Keratinocyte (primary cell): ENCODE measurements around the gene APBB3. TPM values are rescaled to one million over a fixed set of nuclear protein-coding genes. Genes with fewer than 3 reads are reported as not detected.
A peak's percentile ranks its signal among the peaks of the same experiment; 100 is the strongest.

Experiments
- DNase-seq: peaks from one replicate; pipeline ENCODE4 v3.0.0-alpha.2; 2011; ENCODE audit warnings: low read depth, missing footprints, low spot score
- FAIRE-seq: peaks from 2 replicates; lab custom pipeline; 2011; peaks lifted over from hg19 to GRCh38; lab: Jason Lieb, UNC
- H2AFZ ChIP-seq: 2 replicates; pipeline ENCODE4 v1.6.0; 2012; ENCODE audit warnings: low read length, control low read depth, inconsistent platforms; ENCODE audit not compliant: control insufficient read depth
- H3K27ac ChIP-seq: 2 replicates; pipeline ENCODE4 v1.5.1; 2011; ENCODE audit warnings: low read length; ENCODE audit not compliant: control insufficient read depth, insufficient read depth
- H3K27me3 ChIP-seq: 3 replicates; pipeline ENCODE4 v1.6.0; 2011; ENCODE audit warnings: low read length; ENCODE audit not compliant: control insufficient read depth, insufficient read depth; ENCODE audit errors: extremely low read depth
- H3K36me3 ChIP-seq, 2 experiments: 2 replicates in 1 of 2; 3 replicates in 1 of 2; pipeline ENCODE4 v1.5.1; 2011; ENCODE audit warnings: low read length in 2 of 2, mild to moderate bottlenecking in 1 of 2; ENCODE audit not compliant: control insufficient read depth in 2 of 2, insufficient read depth in 2 of 2; ENCODE audit errors: extremely low read depth in 1 of 2
- H3K4me1 ChIP-seq: 3 replicates; pipeline ENCODE4 v1.5.1; 2011; ENCODE audit warnings: low read length; ENCODE audit not compliant: control insufficient read depth, insufficient read depth; ENCODE audit errors: extremely low read depth
- H3K4me2 ChIP-seq: 3 replicates; pipeline ENCODE4 v1.6.0; 2011; ENCODE audit warnings: low read depth, low read length; ENCODE audit not compliant: control insufficient read depth, insufficient read depth; ENCODE audit errors: extremely low read depth
- H3K4me3 ChIP-seq, 3 experiments: fragments of 200-600 bp in 1 of 3; sonication (generic) in 1 of 3; 2 replicates in 2 of 3; 3 replicates in 1 of 3; pipeline ENCODE4 v1.5.1; 2011 to 2016; ENCODE audit warnings: low read length in 3 of 3, mild to moderate bottlenecking in 3 of 3, control low read depth in 2 of 3, inconsistent platforms in 1 of 3, low read depth in 1 of 3, mixed read lengths in 1 of 3, mixed run types in 1 of 3, moderate library complexity in 1 of 3; ENCODE audit not compliant: control insufficient read depth in 2 of 3, insufficient read depth in 2 of 3; ENCODE audit errors: extremely low read depth in 1 of 3
- H3K79me2 ChIP-seq: 2 replicates; pipeline ENCODE4 v1.6.0; 2012; ENCODE audit warnings: low read length; ENCODE audit not compliant: control insufficient read depth, insufficient read depth
- H3K9ac ChIP-seq: 3 replicates; pipeline ENCODE4 v1.6.0; 2011; ENCODE audit warnings: low read length; ENCODE audit not compliant: control insufficient read depth, insufficient read depth; ENCODE audit errors: extremely low read depth
- H3K9me1 ChIP-seq: 3 replicates; pipeline ENCODE4 v1.6.0; 2011; ENCODE audit warnings: low read length; ENCODE audit not compliant: control insufficient read depth, insufficient read depth; ENCODE audit errors: extremely low read depth
- H3K9me3 ChIP-seq: 2 replicates; pipeline ENCODE4 v1.5.1; 2012; ENCODE audit warnings: low read depth, low read length; ENCODE audit not compliant: control insufficient read depth
- H4K20me1 ChIP-seq: 3 replicates; pipeline ENCODE4 v1.6.0; 2011; ENCODE audit warnings: low read length; ENCODE audit not compliant: control insufficient read depth, insufficient read depth; ENCODE audit errors: extremely low read depth
- CTCF ChIP-seq, 3 experiments: IDR thresholded peaks in 1 of 3; conservative IDR thresholded peaks in 1 of 3; optimal IDR thresholded peaks in 1 of 3; 2 replicates in 2 of 3; 3 replicates in 1 of 3; pipeline versions ENCODE3 to v1.5.1; 2011; ENCODE audit warnings: low read length in 3 of 3, mild to moderate bottlenecking in 3 of 3, moderate library complexity in 2 of 3, control low read depth in 1 of 3, inconsistent platforms in 1 of 3; ENCODE audit not compliant: insufficient read depth in 2 of 3; ENCODE audit errors: extremely low read depth in 1 of 3
- EZH2 ChIP-seq: IDR thresholded peaks from one replicate; pipeline ENCODE4 v1.6.1; 2012; ENCODE audit warnings: inconsistent platforms, mild to moderate bottlenecking, low read length, moderate library complexity
- dilution Hi-C: fragments of 300-500 bp; cut with MboI; formaldehyde crosslinking; loops from one replicate; pipeline ENCODE4 v1.7.0; 2020; ENCODE audit warnings: low sequenced_read_pairs; ENCODE audit not compliant: extremely low pct_ligation_motif_present
- polyA plus RNA-seq, 5 experiments: library from polyadenylated mRNA; depleted of rRNA in 3 of 5; stranded (reverse) in 3 of 5; stranded (forward) in 1 of 5; unstranded in 1 of 5; fragments of >200 nt; gene quantifications; 1 replicate in 1 of 5; 2 replicates in 3 of 5; 3 replicates in 1 of 5; pipeline versions ENCODE4 v1.2.1 to v1.2.3, GENCODE V29; 2011 to 2012; ENCODE audit warnings: missing spikeins in 2 of 5, low read depth in 1 of 5, low replicate concordance in 1 of 5

The APBB3 gene
- polyA plus RNA-seq, 1 donor (not counting 4 experiments of a cell fraction or from before 2014, with no cell fraction given), result 7.1 TPM

GRCh38 chr5:140591747-140592372 is 27.5 kb upstream of the APBB3 start:
- H3K36me3 ChIP-seq, result no peaks in the 10 kb centered on the region
- no peak overlapping the region for H3K4me3 ChIP-seq
- no peak overlapping the region for H3K27ac ChIP-seq
- H4K20me1 ChIP-seq, result no peaks in the 10 kb centered on the region
- H3K4me1 ChIP-seq, result peaks cover 21% of the 10 kb centered on the region
- peak overlapping the region; percentile 41 for H3K4me2 ChIP-seq
- no peaks in the 10 kb centered on the region for H3K79me2 ChIP-seq
- no peaks in the 10 kb centered on the region for H3K27me3 ChIP-seq
- H2AFZ ChIP-seq, result no peak overlapping the region
- dilution Hi-C loops, result no loop called here
- no peaks in the 10 kb centered on the region for H3K9me1 ChIP-seq
- DNase-seq, result no peak
- peak; percentile 56 for FAIRE-seq
- no peaks in the 10 kb centered on the region for H3K9me3 ChIP-seq
- TF ChIP-seq EZH2, result no peak
- TF ChIP-seq CTCF (optimal IDR thresholded peaks at IDR 0.05 in 1 of 3, IDR thresholded peaks at IDR 0.05 in 1 of 3, conservative IDR thresholded peaks at IDR 0.05 in 1 of 3; ENCODE audit: extremely low read depth in 1 of 3, insufficient read depth in 2 of 3, low read length in 3 of 3), result no peak
- no peak overlapping the region for H3K9ac ChIP-seq

- Histone ChIP-seq H4K20me1 (no peaks in the 10 kb centered on the region), H2AFZ (no peak overlapping the region), H3K4me2 (peak overlapping the region; percentile 37), H3K4me1 (peaks cover 21% of the 10 kb centered on the region), H3K27me3 (no peaks in the 10 kb centered on the region), H3K9me1 (no peaks in the 10 kb centered on the region), H3K79me2 (no peaks in the 10 kb centered on the region), H3K36me3 (no peaks in the 10 kb centered on the region), H3K9me3 (no peaks in the 10 kb centered on the region), H3K27ac (no peak overlapping the region), H3K9ac (no peak overlapping the region), H3K4me3 (no peak overlapping the region)
- TF ChIP-seq EZH2 (no peak), CTCF (optimal IDR thresholded peaks at IDR 0.05 in 1 of 3, IDR thresholded peaks at IDR 0.05 in 1 of 3, conservative IDR thresholded peaks at IDR 0.05 in 1 of 3; ENCODE audit: extremely low read depth in 1 of 3, insufficient read depth in 2 of 3, low read length in 3 of 3) (no peak)
- FAIRE-seq (no peak), DNase-seq (no peak)
- dilution Hi-C loops, result no loop called here
Measured at GRCh38 chr5:140590861-140591260, 26.5 kb upstream of the APBB3 start.
